HG03039 (cell line): ENCODE measurements around the gene FAM149A.

Source experiments
- ATAC-seq: cut with Tn5 transposase; IDR thresholded peaks from one replicate; pipeline ENCODE4 v1.9.1; 2021; ENCODE audit warnings: mild to moderate bottlenecking, moderate library complexity; ENCODE audit not compliant: unreplicated experiment

FAM149A gene

DNA sequence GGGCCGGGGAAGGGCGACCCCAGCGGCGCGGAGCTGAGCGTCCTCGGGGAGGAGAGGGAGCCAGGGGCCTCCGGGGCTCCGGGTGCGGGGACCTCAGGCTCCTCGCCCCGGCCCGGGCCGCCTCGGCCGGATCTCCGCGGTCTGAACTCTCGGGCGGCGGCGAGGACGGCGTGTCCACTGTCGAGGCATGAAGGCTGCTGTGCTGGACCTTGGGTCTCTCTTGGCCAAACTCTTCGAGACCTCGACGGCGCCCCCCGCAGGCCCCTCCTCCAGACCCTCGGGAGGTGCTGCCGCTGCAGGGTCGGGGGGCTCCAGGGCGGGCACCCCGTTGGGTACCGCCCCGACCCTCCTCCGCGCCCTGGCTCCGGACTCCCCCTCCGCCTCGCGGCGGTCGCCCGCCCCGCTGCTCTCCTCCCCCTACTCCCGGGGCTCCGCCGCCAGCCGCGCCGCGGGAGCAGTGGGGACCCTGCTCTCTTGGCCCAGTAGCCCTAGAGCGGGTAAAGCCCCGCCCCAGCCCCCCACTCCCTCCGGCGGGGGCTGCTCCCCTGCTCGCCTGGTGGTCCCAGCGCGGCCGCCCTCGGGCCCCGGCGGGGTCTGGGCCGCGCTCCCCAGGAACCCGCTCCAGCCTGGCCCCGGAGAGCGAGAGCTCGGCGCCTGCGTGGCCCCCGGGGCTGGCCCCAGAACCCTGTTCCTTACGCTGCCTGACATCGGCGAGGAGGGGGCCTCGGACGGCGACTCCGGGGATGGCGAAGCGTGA, 564 bp downstream of the FAM149A start:
- peak; percentile 12 for ATAC-seq

DNA sequence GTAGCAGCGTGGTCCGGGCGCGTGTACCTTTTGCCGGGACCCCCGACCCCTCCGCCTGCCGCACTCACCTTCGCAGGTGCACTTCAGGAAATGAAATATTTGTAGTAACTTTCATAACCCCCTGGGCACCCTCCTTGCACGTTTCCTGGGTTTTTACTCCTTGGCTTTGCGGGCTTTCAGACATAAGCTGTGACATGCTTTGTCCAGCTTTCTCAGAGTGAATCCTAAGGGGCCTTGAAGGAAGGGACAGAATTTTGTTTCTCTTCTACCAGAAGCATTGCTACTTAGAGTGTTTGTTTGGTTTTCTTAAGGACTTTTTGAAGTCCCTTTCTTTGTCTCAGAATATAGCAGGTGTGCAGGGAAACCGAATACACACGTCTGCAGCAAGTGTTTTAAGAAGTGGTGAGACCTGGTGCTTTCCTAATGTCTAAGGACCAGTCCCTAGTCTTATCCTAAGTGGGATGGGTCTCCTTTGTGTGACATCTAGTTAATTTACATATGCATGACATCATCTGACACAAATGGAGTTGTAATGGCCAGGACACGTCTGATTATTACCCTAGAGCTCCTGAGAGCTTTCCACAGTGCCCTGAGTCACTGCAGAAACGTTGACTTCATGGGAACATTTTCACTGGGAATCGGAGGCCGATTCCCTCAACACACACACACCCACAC, 1.3 kb downstream of the FAM149A start:
- ATAC-seq = no peak

DNA sequence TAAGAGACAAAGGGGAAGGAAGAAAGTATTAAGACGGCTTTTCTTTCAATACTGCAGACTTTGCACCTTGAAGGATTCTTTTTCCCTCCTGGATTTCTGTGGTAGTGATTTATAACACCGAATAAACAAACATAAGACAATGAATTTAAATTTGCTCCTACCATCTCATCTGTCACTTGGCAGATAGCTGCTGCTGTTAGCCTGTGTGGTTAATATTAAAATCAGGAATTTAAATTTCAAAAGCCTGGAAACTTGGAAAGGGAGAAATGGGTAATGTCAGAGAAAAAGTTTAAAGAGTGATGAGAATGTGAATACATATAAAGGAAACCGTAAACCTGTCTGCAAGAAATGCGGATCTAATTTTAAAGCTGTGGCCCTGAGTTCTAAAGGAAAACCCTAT, 3.4 kb downstream of the FAM149A start:
- ATAC-seq = no peak

DNA sequence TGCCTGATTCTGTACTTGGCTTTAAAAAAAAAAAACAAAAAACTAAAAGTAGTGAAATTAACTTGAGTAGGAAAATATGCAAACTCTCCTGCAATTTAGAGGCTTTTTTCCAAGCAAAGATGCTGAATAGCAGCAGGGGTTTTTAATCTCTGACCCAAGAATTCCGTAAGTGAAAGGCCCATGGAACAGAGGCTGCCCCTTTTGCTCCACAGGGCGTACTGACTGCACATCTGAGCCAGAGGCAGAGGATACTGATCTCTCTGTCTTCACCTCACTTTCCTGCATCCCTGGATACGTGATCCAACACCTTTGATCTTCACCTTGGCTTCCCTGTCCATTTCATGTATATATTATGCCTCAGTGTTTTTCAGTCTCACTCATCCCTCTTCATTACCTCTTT, 3.9 kb downstream of the FAM149A start:
- ATAC-seq = no peak

DNA sequence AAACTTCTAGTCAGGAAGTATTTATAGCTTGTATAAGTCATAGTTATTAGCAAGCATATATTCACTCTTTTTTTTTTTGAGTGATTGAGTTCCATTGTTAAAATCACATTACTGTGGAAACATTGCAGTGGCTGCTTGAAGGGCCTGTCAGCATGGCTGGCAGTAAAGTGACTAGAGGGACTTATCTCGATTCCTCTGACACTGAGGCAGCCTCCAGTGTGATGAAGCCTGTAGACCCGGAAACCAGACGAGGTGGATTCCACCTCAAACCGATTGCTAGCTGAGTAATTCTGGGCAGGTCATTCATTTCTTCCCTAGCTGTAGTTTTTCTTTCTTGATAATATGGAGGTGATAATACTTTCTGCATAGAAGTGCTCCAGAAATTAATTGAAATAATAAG, 4.7 kb downstream of the FAM149A start:
- ATAC-seq = no peak

DNA sequence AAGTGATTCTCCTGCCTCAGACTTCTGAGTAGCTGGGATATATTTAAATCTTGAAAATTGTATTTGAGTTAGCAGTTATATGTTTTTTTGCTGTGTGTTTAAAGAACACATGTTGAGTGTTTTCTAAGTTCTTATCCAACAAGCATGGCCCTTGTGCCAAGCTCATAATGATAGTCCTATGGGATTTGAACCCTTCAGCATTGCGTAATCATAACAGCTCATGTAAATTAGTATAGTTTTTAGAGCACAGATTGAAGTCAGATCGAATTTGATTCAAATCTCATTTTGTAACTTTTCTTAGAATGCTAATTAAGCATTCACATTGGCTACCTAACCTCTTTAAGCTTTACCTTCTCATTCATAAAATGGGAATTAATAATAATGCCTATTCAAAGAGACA, 12.2 kb downstream of the FAM149A start:
- ATAC-seq = no peak

DNA sequence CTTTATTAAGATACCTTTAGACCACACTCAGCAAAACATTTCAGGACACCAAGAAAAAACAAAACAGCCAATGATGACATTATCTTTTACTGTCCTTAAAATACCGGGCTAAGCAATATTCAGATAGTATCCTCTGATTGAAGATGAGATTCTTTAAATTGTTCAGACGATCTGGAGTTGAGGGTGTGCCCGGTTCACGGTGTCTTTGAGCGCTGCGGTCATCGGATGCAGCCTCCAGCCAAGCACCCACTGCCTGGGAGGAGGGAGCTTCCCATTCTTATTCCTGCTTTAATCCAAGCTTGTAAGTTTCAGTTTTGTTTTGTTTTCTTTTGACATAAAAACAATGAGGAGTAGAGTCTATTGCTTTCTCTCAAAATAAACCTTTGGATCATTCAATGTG, 14.1 kb downstream of the FAM149A start:
- no peak for ATAC-seq

DNA sequence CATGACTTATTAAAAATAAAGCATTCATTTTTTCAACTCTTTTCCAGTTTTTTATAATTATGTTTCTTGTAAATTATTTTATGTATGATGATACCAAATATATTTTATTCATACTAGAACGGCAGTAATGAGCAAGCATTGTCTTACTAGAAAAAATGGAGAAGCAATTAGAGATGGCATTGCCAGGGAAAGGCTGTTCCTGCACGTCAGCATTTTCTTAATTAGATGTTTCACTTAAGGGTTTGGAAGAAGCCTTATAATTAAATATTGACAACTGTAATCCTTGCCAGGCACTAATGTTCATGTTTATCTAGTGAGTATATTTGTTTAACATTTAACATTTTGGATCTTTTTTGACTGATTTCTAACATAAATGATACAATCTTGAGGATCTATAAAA, 16.6 kb downstream of the FAM149A start:
- ATAC-seq = no peak

DNA sequence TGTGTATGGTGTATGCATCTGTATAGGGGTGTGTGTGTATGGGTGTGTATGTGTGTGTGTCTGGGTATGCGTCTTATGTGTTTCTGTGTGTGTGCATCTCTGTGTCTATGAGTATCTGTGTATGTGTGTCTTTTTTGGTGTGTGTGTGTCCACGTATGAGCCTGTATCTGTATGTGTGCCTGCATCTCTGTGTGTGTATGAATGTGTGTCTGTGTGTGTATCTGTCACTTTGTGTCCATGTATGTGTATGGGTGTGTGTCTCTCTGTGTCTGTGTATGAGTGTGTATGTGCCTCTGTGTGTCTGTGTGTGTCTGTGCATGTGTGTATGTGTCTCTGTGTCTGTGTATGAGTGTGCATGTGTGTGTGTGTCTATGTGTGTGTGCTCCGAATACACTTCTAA, 24.3 kb downstream of the FAM149A start:
- no peak for ATAC-seq

DNA sequence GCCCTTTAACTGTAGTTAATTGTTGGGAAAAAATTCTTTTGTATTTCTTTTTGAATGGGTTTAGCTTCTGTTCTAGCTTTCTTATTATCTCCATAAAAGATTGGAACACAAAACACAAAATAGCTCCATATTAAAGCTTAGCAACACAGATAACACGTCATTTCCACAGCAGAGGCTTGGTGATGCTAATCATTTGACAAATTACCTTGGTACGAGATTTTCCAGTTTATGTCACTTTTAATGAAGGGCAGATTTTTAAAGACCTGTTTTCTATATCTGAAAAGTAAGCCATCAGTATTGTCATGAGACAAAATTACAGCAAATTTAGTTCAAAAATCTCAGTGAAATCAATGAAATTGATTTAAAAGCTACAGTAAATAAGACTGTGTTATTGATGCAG, 27.4 kb downstream of the FAM149A start:
- ATAC-seq = no peak

DNA sequence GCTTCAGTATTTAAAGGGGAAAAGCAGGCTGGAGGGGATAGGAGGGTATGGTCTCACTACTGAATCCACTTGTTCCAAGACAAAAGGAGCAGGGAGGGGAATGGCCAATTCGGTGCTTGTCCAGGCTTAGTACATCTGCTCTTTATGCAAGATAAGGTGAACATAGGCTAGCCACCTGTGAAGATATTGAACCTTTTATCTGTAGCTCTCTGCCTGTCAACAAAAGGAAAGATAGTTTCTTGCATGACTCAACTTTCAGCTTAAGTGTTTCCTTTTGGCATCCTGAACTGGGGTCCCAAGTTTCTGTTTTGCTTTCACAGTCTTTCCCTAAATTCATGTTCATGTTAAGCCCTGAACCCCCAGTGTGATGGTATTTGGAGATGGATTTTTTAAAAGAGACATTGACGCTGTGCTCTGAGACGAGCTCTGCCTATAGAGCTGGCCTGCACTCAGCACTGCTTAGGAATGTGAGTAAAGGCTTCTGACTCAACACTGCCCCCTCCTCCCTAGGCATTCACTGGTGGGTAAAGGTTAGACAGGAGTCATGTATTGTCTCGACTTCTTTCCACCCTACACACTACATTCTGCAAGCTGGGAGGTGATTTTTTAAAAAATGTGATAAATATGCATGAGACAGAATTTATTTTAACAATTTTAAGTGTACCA, 28.2 kb downstream of the FAM149A start:
- no peak for ATAC-seq

DNA sequence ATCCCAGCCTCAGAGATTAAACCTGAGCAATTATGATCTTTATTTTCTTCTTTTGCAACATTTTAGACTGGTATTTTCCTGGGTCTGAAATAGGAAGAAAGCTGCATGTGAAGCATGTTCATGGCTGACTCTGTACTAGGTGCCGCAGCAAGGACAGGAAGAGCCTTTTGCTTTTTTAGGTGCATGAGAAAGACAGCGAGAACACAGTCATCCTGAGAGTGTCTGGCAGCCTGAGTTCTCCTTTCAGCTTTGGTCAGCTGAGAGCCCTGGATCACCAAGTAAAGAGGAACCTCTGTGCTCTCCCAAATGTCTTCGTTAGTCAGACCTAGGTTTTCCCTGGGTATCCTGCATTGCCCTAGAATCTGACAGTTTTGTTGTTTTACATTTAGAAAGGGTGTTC, 29.8 kb downstream of the FAM149A start:
- ATAC-seq = peak; percentile 99

DNA sequence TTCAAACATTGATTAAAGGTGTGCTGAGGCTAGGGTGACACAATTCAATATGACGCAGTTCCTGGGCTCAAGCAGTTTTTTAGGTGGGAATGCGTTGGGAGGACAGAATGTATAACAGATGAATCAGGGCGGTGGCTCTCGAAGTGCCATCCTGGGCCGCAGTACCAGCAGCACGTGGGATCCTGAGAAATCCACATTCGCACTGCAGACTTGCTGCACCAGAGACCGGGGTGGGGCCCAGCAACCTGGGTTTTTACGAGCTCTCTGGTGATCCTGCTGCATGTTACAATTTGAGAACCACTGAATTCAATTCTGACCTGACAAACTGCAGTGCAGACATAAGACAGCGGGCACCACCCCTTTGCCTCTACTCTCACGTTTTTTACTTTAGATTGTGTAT, 30.4 kb downstream of the FAM149A start:
- no peak for ATAC-seq

DNA sequence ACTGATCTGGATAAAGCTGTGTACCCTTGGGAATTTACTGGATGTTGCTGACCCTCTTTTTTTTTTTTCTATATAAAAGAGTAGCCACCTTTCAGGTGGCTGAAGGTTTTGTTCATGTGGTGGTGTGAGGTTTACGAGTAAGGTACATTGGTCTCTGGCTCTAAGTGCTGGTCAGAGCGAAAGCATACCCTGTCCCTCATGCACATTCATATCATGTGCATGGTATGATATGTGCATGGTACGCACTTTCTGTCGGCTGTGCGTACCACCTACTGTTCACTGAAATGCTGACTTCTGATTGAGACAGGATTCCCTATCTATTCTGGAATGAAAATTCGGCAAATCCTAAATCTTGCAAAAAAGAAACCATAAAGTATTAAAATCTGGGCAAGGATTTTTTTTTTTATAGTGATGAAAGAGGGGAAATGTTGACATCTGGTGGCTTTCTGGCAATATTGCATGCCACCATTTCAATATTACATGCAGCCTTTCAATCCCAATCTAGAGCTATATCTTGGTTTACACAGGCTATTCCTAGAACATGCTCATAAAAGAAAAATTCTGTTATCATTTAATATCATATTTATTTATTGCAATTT, 32.8 kb downstream of the FAM149A start:
- no peak for ATAC-seq

DNA sequence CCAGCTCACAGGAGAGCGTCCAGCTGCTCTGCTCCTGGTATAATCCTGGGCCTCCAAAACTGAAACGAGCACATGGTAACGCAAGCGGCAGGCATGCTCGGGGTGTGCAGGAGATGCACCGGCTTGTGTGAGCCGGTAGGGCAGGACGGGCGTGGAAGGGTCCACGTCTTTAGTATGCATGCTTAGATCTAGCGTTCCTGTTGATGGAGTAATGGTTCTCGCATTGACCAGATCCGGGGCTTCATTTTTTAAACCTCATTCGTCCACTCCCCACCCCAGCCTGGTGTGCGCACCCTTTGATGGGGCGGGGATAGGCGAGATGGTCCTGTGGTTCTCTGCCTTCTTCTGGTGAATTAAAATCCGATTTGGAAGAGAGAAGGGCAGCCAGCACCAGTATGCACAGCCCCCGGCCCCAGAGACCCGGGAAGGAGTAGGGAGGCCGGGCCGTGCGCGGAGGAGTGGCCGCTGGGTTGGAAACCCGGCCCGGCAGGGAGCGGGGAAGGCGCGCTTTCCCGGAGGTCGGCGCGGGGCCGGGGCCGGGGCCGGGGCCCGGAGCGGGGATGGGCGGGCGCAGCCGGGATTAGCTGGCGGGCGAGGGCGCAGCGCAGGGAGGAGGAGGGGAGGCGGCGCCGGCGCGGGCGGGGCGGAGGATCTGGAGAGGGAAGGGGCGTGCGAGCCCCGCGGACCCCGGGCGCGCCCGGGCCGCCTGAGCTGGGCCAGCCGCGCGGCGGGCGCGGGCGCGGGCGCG, 39.9 kb downstream of the FAM149A start:
- peak; percentile 33 for ATAC-seq

DNA sequence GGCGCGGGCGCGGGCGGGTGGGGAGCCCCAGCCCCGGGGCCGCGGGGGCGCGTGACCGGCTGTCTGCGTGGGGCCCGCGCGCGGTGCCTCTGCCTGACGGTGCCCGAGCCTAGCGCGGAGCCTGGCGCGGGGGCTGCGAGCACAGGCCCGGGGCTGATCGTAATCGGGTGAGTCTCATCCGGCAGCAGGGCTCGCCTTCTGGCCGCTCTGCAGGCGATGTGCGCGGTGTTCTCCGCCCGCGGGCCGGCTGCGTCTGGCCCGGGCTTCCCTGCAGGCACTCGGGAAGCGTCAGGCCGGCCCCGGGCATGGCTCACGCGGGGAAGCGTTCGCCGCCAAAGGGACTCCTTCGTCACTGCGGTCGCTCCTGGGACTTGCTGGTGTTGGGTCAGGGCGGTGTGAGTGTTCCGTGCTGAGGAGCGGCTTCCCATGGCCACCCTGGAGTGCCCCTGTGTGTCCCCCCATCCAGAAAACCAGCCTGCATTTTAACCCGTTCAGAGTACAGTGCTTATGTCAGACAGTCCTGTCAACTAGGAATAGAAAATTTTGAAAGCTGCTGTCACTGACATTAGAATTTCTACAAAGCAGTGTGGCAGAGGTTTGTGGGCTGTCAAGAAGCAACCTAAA, 40.6 kb downstream of the FAM149A start:
- ATAC-seq = peak; percentile 41

DNA sequence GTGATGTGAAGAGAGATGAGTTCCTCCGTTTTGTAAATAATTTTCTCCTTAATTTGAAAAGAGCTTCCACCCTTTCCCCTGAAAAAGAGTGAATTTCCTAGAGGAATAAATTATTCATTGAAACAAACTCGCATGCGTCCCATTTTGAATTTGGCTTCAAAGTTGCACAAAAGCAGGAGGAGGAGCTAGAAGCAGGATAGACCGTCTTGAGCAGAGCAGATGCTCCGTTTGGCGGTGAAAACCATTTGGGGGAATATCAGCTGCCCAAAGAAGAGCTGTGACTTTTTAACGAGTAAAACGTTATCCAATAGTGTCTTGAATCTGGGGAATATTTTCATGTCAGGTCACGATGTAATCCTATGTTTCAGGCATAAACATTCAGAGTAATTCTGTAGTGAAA, 42.0 kb downstream of the FAM149A start:
- no peak for ATAC-seq

DNA sequence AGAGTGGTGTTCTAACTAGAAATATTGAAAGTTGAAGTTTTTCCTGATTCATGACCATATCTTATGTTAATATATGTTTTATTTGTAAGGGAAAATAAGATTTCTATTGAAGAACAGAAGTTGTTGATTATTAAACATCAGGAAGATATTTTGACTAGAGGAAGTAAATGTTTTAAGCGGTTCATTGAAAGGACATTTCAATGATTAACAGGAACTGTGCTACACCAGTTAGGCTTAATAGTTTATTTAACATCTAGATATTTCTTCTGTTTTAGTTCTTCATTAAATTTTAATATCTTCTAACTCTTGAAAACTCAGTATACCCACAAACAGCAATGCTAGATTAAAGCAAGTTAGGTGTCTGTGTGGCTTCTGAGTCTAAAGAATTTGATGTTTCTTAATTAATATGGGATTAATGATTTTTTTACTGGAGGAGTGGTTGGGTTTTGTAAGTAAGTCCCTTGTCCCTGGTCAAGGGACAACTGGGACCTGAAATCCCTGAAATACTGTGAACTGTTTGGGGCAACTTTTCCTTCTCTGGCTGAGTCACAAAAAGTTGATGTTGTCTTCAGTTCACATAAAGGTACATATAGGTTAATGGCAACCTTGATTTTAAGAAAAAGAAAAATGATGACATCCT, 44.0 kb downstream of the FAM149A start:
- no peak for ATAC-seq

DNA sequence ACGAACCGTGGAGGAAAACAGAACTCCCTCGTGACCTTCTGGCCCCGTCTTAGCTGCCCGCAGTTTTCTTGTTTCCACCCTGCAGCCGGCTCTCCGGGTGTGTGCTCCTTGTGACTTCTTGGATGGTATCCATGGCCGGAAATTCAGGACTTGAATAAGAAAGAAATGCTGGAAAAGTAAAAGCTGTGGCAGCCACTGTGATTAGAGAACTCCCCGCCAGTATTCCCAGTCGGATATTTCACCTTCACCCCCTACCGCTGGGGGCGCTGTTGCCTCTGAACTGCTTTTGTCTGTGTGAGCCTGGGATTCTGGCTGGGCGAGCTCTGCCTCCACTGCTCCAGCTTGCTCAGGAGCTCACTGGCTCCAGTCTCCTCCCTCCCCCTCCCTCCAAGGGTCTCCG, 45.4 kb downstream of the FAM149A start:
- no peak for ATAC-seq

DNA sequence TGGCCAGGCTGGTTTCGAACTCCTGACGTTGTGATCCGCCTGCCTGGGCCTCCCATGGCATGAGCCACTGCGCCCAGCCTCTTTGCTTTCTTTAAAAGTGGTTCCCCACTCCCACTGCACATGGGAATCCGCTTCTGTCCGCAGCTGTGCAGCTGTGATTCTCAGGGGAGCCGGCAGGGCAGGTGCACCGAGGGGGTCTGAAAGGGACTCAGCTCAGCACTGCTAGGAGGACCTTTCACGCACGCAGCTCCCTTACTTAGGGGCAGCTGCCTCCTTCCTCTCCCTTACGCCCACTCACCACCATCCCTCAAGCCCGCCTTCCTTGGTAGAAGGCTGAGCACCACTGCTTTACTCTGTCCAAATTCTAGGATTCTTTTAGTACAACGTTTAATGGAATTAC, 46.4 kb downstream of the FAM149A start:
- no peak for ATAC-seq
